CD8-positive, alpha-beta memory T cell (primary cell): ENCODE results near the gene CSNK2A3. TPM values are rescaled to one million over a fixed set of nuclear protein-coding genes. Genes with fewer than 3 reads are reported as not detected.
"Not testable (repeated sequence)": the region's sequence is repeated elsewhere in the genome, so short reads cannot be mapped to it uniquely, and the experiment has no call there.

Source experiments
- CTCF ChIA-PET: fragments of 350-600 bp; sonication (Branson Sonifier 250); formaldehyde crosslinking; loops from one replicate; lab custom pipeline; 2021; ENCODE audit warnings: antibody characterized with exemption; lab: Charles Lee
- POLR2A ChIA-PET: fragments of 350-600 bp; sonication (Branson Sonifier 250); formaldehyde crosslinking; loops from one replicate; lab custom pipeline; 2021; ENCODE audit warnings: antibody characterized with exemption; lab: Charles Lee
- DNase-seq, 5 donors: peaks; one replicate each; pipeline versions ENCODE4 v3.0.0 to v3.0.0-alpha.2; 2020 to 2022; ENCODE audit warnings: mixed read lengths in 1 of 5
- H3K27ac ChIP-seq: one replicate; pipeline ENCODE4 v1.7.0; 2013; ENCODE audit warnings: low read depth, mild to moderate bottlenecking, low read length, moderate library complexity
- H3K27me3 ChIP-seq: 2 replicates; pipeline ENCODE4 v1.7.0; 2013; ENCODE audit warnings: low read length, mild to moderate bottlenecking; ENCODE audit not compliant: insufficient read depth, poor library complexity, severe bottlenecking
- H3K36me3 ChIP-seq: 2 replicates; pipeline ENCODE4 v1.7.0; 2013; ENCODE audit warnings: mild to moderate bottlenecking, low read length, moderate library complexity; ENCODE audit not compliant: insufficient read depth
- H3K4me1 ChIP-seq: 2 replicates; pipeline ENCODE4 v1.7.0; 2013; ENCODE audit warnings: mild to moderate bottlenecking, low read length, moderate library complexity; ENCODE audit not compliant: insufficient read depth
- H3K4me3 ChIP-seq: 2 replicates; pipeline ENCODE4 v1.7.0; 2013; ENCODE audit warnings: mild to moderate bottlenecking, low read length
- H3K9me3 ChIP-seq: 2 replicates; pipeline ENCODE4 v1.7.0; 2013; ENCODE audit warnings: mild to moderate bottlenecking, low read length
- H3K27ac Mint-ChIP-seq, 8 donors: one replicate each; pipeline ENCODE4 v1.8.0; 2020 to 2021; ENCODE audit warnings: mixed read lengths in 8 of 8, mild to moderate bottlenecking in 6 of 8, inconsistent platforms in 3 of 8, moderate library complexity in 3 of 8
- H3K27me3 Mint-ChIP-seq, 2 donors: one replicate each; pipeline ENCODE4 v1.8.0; 2020 to 2021; ENCODE audit warnings: mixed read lengths in 2 of 2, mild to moderate bottlenecking in 1 of 2, moderate library complexity in 1 of 2
- H3K36me3 Mint-ChIP-seq, 3 donors: one replicate each; pipeline ENCODE4 v1.8.0; 2020 to 2021; ENCODE audit warnings: mixed read lengths in 3 of 3, inconsistent platforms in 1 of 3, mild to moderate bottlenecking in 1 of 3
- H3K4me1 Mint-ChIP-seq, 3 donors: one replicate each; pipeline ENCODE4 v1.8.0; 2020 to 2021; ENCODE audit warnings: mixed read lengths in 3 of 3, inconsistent platforms in 1 of 3, mild to moderate bottlenecking in 1 of 3
- H3K4me3 Mint-ChIP-seq, 7 donors: one replicate each; pipeline ENCODE4 v1.8.0; 2020 to 2021; ENCODE audit warnings: mixed read lengths in 7 of 7, mild to moderate bottlenecking in 6 of 7, moderate library complexity in 4 of 7, inconsistent platforms in 2 of 7
- H3K9me3 Mint-ChIP-seq, 5 donors: one replicate each; pipeline ENCODE4 v1.8.0; 2020 to 2022; ENCODE audit warnings: mixed read lengths in 5 of 5, mild to moderate bottlenecking in 3 of 5, moderate library complexity in 2 of 5, inconsistent platforms in 1 of 5
- polyA plus RNA-seq: library from polyadenylated mRNA; unstranded; fragments of 300-500 nt; fragmentation: Illumina TruSeq; gene quantifications from one replicate; pipeline ENCODE4 v1.2.3, GENCODE V29; 2021
- total RNA-seq, 2 experiments: library from RNA; stranded (reverse); gene quantifications; one replicate each; pipeline ENCODE4 v1.2.3, GENCODE V29; 2021

The CSNK2A3 gene
- total and polyA plus RNA-seq, 3 experiments from 2014 or later: 1.1 to 2.6 (median 2.6) TPM

- Histone ChIP-seq H3K27ac (no peak overlapping the region), H3K4me1 (no peaks in the 10 kb centered on the region), H3K36me3 (no peaks in the 10 kb centered on the region), H3K9me3 (no peaks in the 10 kb centered on the region), H3K27me3 (no peaks in the 10 kb centered on the region), H3K4me3 (no peak overlapping the region)
- ChIA-PET CTCF (interaction anchor here (1.1 kb wide), 1 partner anchor 14 kb away, joined by 3 read pairs; no protein-coding TSS in a partner anchor), POLR2A (no interaction called here)
- H3K27ac Mint-ChIP-seq: no peak overlapping the region
- H3K27me3 Mint-ChIP-seq: peaks cover 1 to 26% of the 10 kb centered on the region in 2 donors
- no peaks in the 10 kb centered on the region for H3K9me3 Mint-ChIP-seq
- DNase-seq: no peak
- H3K36me3 Mint-ChIP-seq: no peaks in the 10 kb centered on the region
- H3K4me3 Mint-ChIP-seq: no peak overlapping the region
- no peaks in the 10 kb centered on the region for H3K4me1 Mint-ChIP-seq
These were observed 3.8 kb upstream of the CSNK2A3 start for GRCh38 chr11:11356842-11357241.

- H3K27ac Mint-ChIP-seq, POLR2A ChIA-PET, H3K36me3 Mint-ChIP-seq: not testable (repeated sequence)
These were observed 1.2 kb downstream of the CSNK2A3 start for GRCh38 chr11:11351851-11352250.

GRCh38 chr11:11351042-11351586 lies 1.9 kb downstream of the CSNK2A3 start:
- Mint-ChIP-seq H3K27me3 (peaks cover 0 to 4% of the 10 kb centered on the region in 2 donors), H3K36me3 (no peaks in the 10 kb centered on the region), H3K27ac (no peak overlapping the region), H3K4me3 (no peak overlapping the region), H3K4me1 (no peaks in the 10 kb centered on the region), H3K9me3 (no peaks in the 10 kb centered on the region)
- DNase-seq: no peak
- Histone ChIP-seq H3K9me3 (no peaks in the 10 kb centered on the region), H3K4me3 (no peak overlapping the region), H3K36me3 (no peaks in the 10 kb centered on the region), H3K4me1 (no peaks in the 10 kb centered on the region), H3K27ac (no peak overlapping the region), H3K27me3 (no peaks in the 10 kb centered on the region)
- POLR2A ChIA-PET: no interaction called here
- CTCF ChIA-PET: no interaction called here

More at GRCh38 chr11:11351851-11352250, 1.2 kb downstream of the CSNK2A3 start:
- H3K27me3 ChIP-seq, H3K4me1 ChIP-seq, H3K4me3 ChIP-seq, H3K9me3 ChIP-seq, H3K4me3 Mint-ChIP-seq, H3K36me3 ChIP-seq, H3K27ac ChIP-seq, CTCF ChIA-PET, H3K27me3 Mint-ChIP-seq, H3K4me1 Mint-ChIP-seq, DNase-seq, H3K9me3 Mint-ChIP-seq: not testable (repeated sequence)

GRCh38 chr11:11349870-11350337 lies 3.1 kb downstream of the CSNK2A3 start:
- no peak overlapping the region for H3K4me3 Mint-ChIP-seq
- H3K9me3 Mint-ChIP-seq: no peaks in the 10 kb centered on the region
- no peaks in the 10 kb centered on the region for H3K9me3 ChIP-seq
- no peaks in the 10 kb centered on the region for H3K27me3 ChIP-seq
- CTCF ChIA-PET: no interaction called here
- POLR2A ChIA-PET: no interaction called here
- DNase-seq: no peak
- no peaks in the 10 kb centered on the region for H3K4me1 ChIP-seq
- H3K36me3 ChIP-seq: no peaks in the 10 kb centered on the region
- no peak overlapping the region for H3K27ac Mint-ChIP-seq
- H3K4me1 Mint-ChIP-seq: no peaks in the 10 kb centered on the region
- no peak overlapping the region for H3K27ac ChIP-seq
- peaks cover 0 to 4% of the 10 kb centered on the region in 2 donors for H3K27me3 Mint-ChIP-seq
- H3K36me3 Mint-ChIP-seq: no peaks in the 10 kb centered on the region
- no peak overlapping the region for H3K4me3 ChIP-seq

GRCh38 chr11:11349106-11349825 lies 3.8 kb downstream of the CSNK2A3 start:
- Histone ChIP-seq H3K27me3 (no peaks in the 10 kb centered on the region), H3K27ac (no peak overlapping the region), H3K4me3 (no peak overlapping the region), H3K4me1 (no peaks in the 10 kb centered on the region), H3K36me3 (no peaks in the 10 kb centered on the region), H3K9me3 (no peaks in the 10 kb centered on the region)
- no peak overlapping the region for H3K27ac Mint-ChIP-seq
- no peak for DNase-seq
- no peak overlapping the region for H3K4me3 Mint-ChIP-seq
- ChIA-PET POLR2A (no interaction called here), CTCF (no interaction called here)
- H3K36me3 Mint-ChIP-seq: no peaks in the 10 kb centered on the region
- peaks cover 0 to 4% of the 10 kb centered on the region in 2 donors for H3K27me3 Mint-ChIP-seq
- H3K9me3 Mint-ChIP-seq: no peaks in the 10 kb centered on the region
- H3K4me1 Mint-ChIP-seq: no peaks in the 10 kb centered on the region

GRCh38 chr11:11348303-11348702 lies 4.7 kb downstream of the CSNK2A3 start:
- H3K4me3 ChIP-seq: no peak overlapping the region
- Mint-ChIP-seq H3K27me3 (peaks cover 0 to 4% of the 10 kb centered on the region in 2 donors), H3K4me1 (no peaks in the 10 kb centered on the region), H3K27ac (no peak overlapping the region), H3K36me3 (no peaks in the 10 kb centered on the region), H3K4me3 (no peak overlapping the region), H3K9me3 (peaks cover 0 to 1% (median 0%) of the 10 kb centered on the region in 5 donors)
- no peak overlapping the region for H3K27ac ChIP-seq
- H3K36me3 ChIP-seq: no peaks in the 10 kb centered on the region
- CTCF ChIA-PET: no interaction called here
- POLR2A ChIA-PET: no interaction called here
- no peaks in the 10 kb centered on the region for H3K9me3 ChIP-seq
- DNase-seq: no peak
- H3K4me1 ChIP-seq: no peaks in the 10 kb centered on the region
- no peaks in the 10 kb centered on the region for H3K27me3 ChIP-seq

- ChIA-PET CTCF (no interaction called here), POLR2A (no interaction called here)
- Histone ChIP-seq H3K4me3 (no peak overlapping the region), H3K4me1 (no peaks in the 10 kb centered on the region), H3K27ac (no peak overlapping the region), H3K27me3 (no peaks in the 10 kb centered on the region), H3K9me3 (no peaks in the 10 kb centered on the region), H3K36me3 (no peaks in the 10 kb centered on the region)
- Mint-ChIP-seq H3K27me3 (peaks cover 0 to 4% of the 10 kb centered on the region in 2 donors), H3K4me3 (no peak overlapping the region), H3K36me3 (no peaks in the 10 kb centered on the region), H3K9me3 (peaks cover 0 to 1% (median 0%) of the 10 kb centered on the region in 5 donors), H3K27ac (no peak overlapping the region), H3K4me1 (no peaks in the 10 kb centered on the region)
- no peak for DNase-seq
These were observed 5.5 kb downstream of the CSNK2A3 start for GRCh38 chr11:11347592-11347991.

- Mint-ChIP-seq H3K4me3 (no peak overlapping the region), H3K27ac (no peak overlapping the region), H3K36me3 (no peaks in the 10 kb centered on the region), H3K9me3 (peaks cover 0 to 1% (median 0%) of the 10 kb centered on the region in 5 donors), H3K4me1 (no peaks in the 10 kb centered on the region), H3K27me3 (peaks cover 0 to 4% of the 10 kb centered on the region in 2 donors)
- no peak for DNase-seq
- Histone ChIP-seq H3K36me3 (no peaks in the 10 kb centered on the region), H3K4me3 (no peak overlapping the region), H3K9me3 (no peaks in the 10 kb centered on the region), H3K27me3 (no peaks in the 10 kb centered on the region), H3K27ac (no peak overlapping the region), H3K4me1 (no peaks in the 10 kb centered on the region)
- CTCF ChIA-PET: no interaction called here
- POLR2A ChIA-PET: no interaction called here
These were observed 6.7 kb downstream of the CSNK2A3 start for GRCh38 chr11:11346303-11346702.
